ENCODE measurements around the gene RANGRF. TPM values are rescaled to one million over a fixed set of nuclear protein-coding genes. Genes with fewer than 3 reads are reported as not detected.
A peak's percentile ranks its signal among the peaks of the same experiment; 100 is the strongest.

The RANGRF gene
- total RNA-seq, 4 donors from 2014 or later, result 18.9 to 30.2 (median 22.4) TPM

DNA sequence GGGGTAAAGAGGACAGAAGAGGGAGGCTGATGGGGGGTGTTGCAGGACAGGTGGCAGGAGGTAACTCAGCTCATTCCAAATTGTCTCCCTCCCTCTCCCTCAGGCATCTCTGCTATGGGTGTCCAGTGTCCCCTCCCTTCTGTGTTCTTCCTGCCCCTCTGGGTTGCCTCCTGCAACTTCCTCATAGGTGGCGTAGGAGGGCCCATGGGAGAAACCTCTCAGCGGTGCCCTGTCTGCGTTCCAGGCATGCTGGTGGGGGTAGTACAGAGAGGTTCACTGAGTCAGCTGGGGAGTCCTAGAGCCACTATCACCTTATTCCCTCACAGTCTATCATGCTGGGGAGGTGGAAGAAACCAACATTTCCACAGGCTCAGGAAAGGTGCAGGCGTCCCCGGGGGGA is 36.5 kb downstream of the RANGRF start:
- no peak for DNase-seq
- no peaks in the 10 kb centered on the region for H3K9me3 ChIP-seq
- no peak overlapping the region for H3K27ac ChIP-seq
- H3K4me3 ChIP-seq (replicated peaks in 1 of 3), result no peak overlapping the region
- peaks cover 9 to 14% of the 10 kb centered on the region in 2 donors for H3K4me1 ChIP-seq
- no peak for TF ChIP-seq POLR2A (IDR thresholded peaks at IDR 0.05)
- TF ChIP-seq, protein P1, sequence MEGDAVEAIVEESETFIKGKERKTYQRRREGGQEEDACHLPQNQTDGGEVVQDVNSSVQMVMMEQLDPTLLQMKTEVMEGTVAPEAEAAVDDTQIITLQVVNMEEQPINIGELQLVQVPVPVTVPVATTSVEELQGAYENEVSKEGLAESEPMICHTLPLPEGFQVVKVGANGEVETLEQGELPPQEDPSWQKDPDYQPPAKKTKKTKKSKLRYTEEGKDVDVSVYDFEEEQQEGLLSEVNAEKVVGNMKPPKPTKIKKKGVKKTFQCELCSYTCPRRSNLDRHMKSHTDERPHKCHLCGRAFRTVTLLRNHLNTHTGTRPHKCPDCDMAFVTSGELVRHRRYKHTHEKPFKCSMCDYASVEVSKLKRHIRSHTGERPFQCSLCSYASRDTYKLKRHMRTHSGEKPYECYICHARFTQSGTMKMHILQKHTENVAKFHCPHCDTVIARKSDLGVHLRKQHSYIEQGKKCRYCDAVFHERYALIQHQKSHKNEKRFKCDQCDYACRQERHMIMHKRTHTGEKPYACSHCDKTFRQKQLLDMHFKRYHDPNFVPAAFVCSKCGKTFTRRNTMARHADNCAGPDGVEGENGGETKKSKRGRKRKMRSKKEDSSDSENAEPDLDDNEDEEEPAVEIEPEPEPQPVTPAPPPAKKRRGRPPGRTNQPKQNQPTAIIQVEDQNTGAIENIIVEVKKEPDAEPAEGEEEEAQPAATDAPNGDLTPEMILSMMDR (IDR thresholded peaks at IDR 0.05), result no peak
- no peaks in the 10 kb centered on the region for H3K27me3 ChIP-seq
- H3K36me3 ChIP-seq, result no peaks in the 10 kb centered on the region
- intact Hi-C loops (cut with DNase I), result no loop called here
- 74 to 82% methylated on average over 5 of the region's 5 CpGs for WGBS, 2 donors

DNA sequence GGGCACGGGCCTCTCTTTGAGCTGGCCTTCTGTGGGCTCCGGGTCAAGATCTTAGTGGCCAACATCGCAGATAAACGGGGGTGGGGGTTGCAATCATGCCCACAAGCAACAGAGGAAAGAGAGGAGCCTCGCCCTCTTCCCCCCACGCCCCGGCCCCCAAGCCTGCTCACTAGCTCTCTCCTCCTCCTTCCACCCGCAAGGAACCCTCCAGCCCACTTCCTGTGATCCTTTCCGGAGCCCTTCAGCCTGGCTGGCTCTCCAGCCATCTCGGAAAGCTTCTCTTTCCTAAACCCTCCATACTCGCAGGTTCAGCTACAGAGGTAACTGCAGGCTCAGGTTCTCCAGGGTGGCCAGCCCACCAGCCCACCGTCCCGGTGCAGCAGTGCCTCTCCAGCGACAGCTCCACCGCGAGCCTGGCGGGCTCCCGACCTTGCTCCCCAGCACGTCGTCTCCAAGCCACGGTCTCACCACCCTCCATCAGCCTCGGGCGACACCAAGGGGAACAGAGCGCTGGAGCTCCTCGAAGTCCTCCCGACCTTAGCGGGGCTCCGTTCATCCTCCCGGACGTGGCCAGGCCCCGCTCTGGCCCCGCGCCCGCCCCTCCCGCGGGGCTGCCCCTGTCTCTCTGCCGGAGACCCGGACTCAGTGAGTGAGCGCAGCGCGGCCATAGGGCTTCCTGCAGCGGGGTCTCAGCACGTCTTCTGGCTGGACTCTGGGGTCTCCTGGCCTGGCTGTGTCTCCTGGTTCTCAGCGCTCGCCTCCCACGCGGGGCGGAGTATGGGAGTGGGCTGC is 38.2 kb downstream of the RANGRF start:
- Histone ChIP-seq H3K27me3 (no peaks in the 10 kb centered on the region), H3K9me3 (no peaks in the 10 kb centered on the region), H3K4me3 (replicated peaks in 1 of 3) (peak overlapping the region; percentile 22 to 45 (median 26)), H3K4me1 (peaks cover 9 to 14% of the 10 kb centered on the region in 2 donors), H3K27ac (peak overlapping the region in 2 of 3 donors; percentile 35 to 46), H3K36me3 (no peaks in the 10 kb centered on the region)
- no peak for TF ChIP-seq POLR2A (IDR thresholded peaks at IDR 0.05)
- TF ChIP-seq, protein P1 (IDR thresholded peaks at IDR 0.05), result no peak
- intact Hi-C loops (cut with DNase I), result no loop called here
- WGBS, 2 donors, result 9 to 20% methylated on average over 9 to 23 of the region's 48 CpGs
- peak; percentile 26 to 27 for DNase-seq

DNA sequence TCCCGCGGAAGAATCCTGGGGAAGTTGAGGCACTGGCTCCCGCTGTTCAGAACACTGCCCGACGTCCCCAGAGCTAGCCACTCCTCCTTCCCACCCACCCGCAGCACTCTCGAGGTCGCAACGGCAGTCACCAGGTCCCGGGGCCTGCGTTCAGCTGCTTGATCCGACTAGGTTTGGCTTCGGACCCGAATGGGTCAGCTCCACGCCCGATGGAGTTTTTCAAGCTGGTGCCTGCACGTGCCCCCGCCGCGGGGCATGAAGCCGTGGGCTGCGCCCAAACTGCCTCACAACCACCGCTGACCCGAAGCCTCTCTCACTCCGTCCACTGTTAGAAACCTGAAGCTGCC is 38.8 kb downstream of the RANGRF start:
- H3K4me3 ChIP-seq (replicated peaks in 1 of 3), result peak overlapping the region in 2 of 3 donors; percentile 22 to 45
- 29 to 33% methylated on average over 13 to 15 of the region's 25 CpGs for WGBS, 2 donors
- H3K27me3 ChIP-seq, result no peaks in the 10 kb centered on the region
- DNase-seq, result no peak
- peaks cover 9 to 14% of the 10 kb centered on the region in 2 donors for H3K4me1 ChIP-seq
- intact Hi-C loops (cut with DNase I), result no loop called here
- peak overlapping the region in 1 of 3 donors; percentile 35 for H3K27ac ChIP-seq
- no peaks in the 10 kb centered on the region for H3K36me3 ChIP-seq
- TF ChIP-seq, protein P1 (IDR thresholded peaks at IDR 0.05), result no peak
- no peak for TF ChIP-seq POLR2A (IDR thresholded peaks at IDR 0.05)
- H3K9me3 ChIP-seq, result no peaks in the 10 kb centered on the region

GRCh38 chr17:8332128-8332527 is 43.7 kb downstream of the RANGRF start:
- intact Hi-C loops (cut with DNase I), result no loop called here
- Histone ChIP-seq H3K27me3 (no peaks in the 10 kb centered on the region), H3K27ac (no peak overlapping the region), H3K4me3 (replicated peaks in 1 of 3) (no peak overlapping the region), H3K9me3 (no peaks in the 10 kb centered on the region), H3K36me3 (no peaks in the 10 kb centered on the region), H3K4me1 (peaks cover 2 to 4% of the 10 kb centered on the region in 2 donors)
- TF ChIP-seq, protein P1 (IDR thresholded peaks at IDR 0.05), result no peak
- no peak for TF ChIP-seq POLR2A (IDR thresholded peaks at IDR 0.05)
- no peak for DNase-seq
- 69 to 71% methylated on average over 2 of the region's 2 CpGs for WGBS, 2 donors

DNA sequence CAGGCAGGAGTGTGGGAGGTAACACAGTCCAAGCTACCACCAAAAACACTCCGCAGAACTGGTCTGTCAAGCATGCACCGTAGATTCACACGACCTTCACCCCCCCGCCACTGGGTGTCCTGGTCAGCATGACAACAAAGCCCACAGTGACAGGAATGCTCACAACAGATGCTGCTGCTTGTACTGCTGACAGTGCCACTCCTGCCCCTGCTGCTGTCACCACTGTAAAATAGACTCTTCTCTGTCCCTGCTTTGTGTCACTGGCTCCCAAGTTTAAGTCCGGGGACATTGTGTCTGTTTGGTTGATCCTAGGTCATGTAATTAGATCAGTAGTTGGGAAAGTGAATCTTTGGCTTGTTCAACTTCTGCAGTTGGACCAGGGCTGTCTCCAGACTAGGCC is 44.2 kb downstream of the RANGRF start:
- TF ChIP-seq, protein P1 (IDR thresholded peaks at IDR 0.05), result no peak
- no peak for TF ChIP-seq POLR2A (IDR thresholded peaks at IDR 0.05)
- Histone ChIP-seq H3K27me3 (no peaks in the 10 kb centered on the region), H3K4me1 (no peaks in the 10 kb centered on the region), H3K9me3 (no peaks in the 10 kb centered on the region), H3K36me3 (no peaks in the 10 kb centered on the region), H3K27ac (no peak overlapping the region), H3K4me3 (replicated peaks in 1 of 3) (no peak overlapping the region)
- 45 to 52% methylated on average over 5 of the region's 5 CpGs for WGBS, 2 donors
- intact Hi-C loops (cut with DNase I), result no loop called here
- DNase-seq, result no peak
